Measurements from ENCODE around the gene LDHA. TPM values are rescaled to one million over a fixed set of nuclear protein-coding genes. Genes with fewer than 3 reads are reported as not detected.

Gene LDHA
- total and polyA plus RNA-seq, 2 of the 8 experiments (the other 6 are each of a cell fraction or from before 2014, with no cell fraction given) = 443 to 486 TPM

DNA sequence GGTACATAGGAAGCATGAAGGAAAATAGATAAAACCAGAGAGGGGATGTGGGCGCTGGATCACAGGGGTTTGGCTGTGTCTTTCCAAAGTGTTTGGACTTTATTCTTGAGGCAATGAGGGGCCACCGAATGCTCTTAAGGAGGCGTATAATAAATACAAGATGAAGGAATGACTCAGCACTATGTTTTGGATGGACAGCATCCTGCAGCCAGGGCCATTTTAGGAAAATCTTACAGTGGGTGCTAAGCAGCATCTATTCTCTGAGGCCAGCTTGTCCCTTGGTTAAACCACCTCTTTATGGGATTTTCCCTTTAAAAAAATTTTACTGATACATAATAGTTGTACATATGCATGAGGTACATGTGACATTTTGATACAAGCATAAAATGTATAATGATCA is 4.3 kb upstream of the LDHA start:
- no peak overlapping the region for H2BK15ac ChIP-seq (ENCODE audit: low read length)
- no peak overlapping the region for H3K27ac ChIP-seq (ENCODE audit: low read depth, low read length)
- H3K4me1 ChIP-seq (replicated peaks in 1 of 4; ENCODE audit: control insufficient read depth in 3 of 4, insufficient read depth in 4 of 4, low read length in 3 of 4) = peaks cover 3 to 4% (median 3%) of the 10 kb centered on the region in 4 experiments; a peak in 5 of 7 replicates
- H4K8ac ChIP-seq (ENCODE audit: extremely low read depth, insufficient read depth, low read length) = no peak overlapping the region
- no peaks in the 10 kb centered on the region for H3K9me3 ChIP-seq (ENCODE audit: insufficient read depth in 2 of 2, low read depth in 1 of 2, low read length in 1 of 2)
- H3K79me2 ChIP-seq (ENCODE audit: control insufficient read depth in 1 of 2, insufficient read depth in 2 of 2, low read length in 2 of 2) = peaks cover 0 to 12% of the 10 kb centered on the region in 2 experiments; a peak in 2 of 4 replicates
- no peak overlapping the region for H2BK20ac ChIP-seq (ENCODE audit: low read length)
- H3K9ac ChIP-seq (replicated peaks in 1 of 4; ENCODE audit: extremely low read depth in 1 of 4, low read depth in 3 of 4, low read length in 3 of 4) = no peak overlapping the region
- H3K27me3 ChIP-seq (replicated peaks in 1 of 4; ENCODE audit: control insufficient read depth in 3 of 4, extremely low read depth in 1 of 4, insufficient read depth in 3 of 4, low read length in 3 of 4) = peaks cover 0 to 4% (median 0%) of the 10 kb centered on the region in 4 experiments; a peak in 2 of 7 replicates
- H3K18ac ChIP-seq (ENCODE audit: extremely low read depth, low read length) = no peak overlapping the region
- DNase-seq (ENCODE audit: low read depth in 1 of 2, low spot score in 2 of 2) (no peak), FAIRE-seq (no peak)
- H4K91ac ChIP-seq (replicated peaks; ENCODE audit: insufficient read length, low read length) = no peak overlapping the region
- H4K5ac ChIP-seq (ENCODE audit: insufficient read length, low read depth, low read length) = no peak overlapping the region
- no peak overlapping the region for H3K4ac ChIP-seq (replicated peaks; ENCODE audit: insufficient read length, low read depth, low read length)
- H4K20me1 ChIP-seq (replicated peaks in 1 of 2; ENCODE audit: control insufficient read depth in 1 of 2, insufficient read depth in 2 of 2, low read length in 2 of 2) = no peaks in the 10 kb centered on the region
- H3K23me2 ChIP-seq (ENCODE audit: low read depth, low read length) = peaks cover under 1% of the 10 kb centered on the region
- H3K36me3 ChIP-seq (ENCODE audit: control insufficient read depth in 2 of 4, insufficient read depth in 4 of 4, low read length in 3 of 4) = no peaks in the 10 kb centered on the region
- H2AK5ac ChIP-seq (ENCODE audit: low read depth, low read length) = no peak overlapping the region
- H3K79me1 ChIP-seq (ENCODE audit: low read depth, low read length) = no peaks in the 10 kb centered on the region; the same call in 1 of the 2 replicates
- no peak overlapping the region for H2BK120ac ChIP-seq (replicated peaks; ENCODE audit: low read depth, low read length)
- no peak overlapping the region for H3K4me3 ChIP-seq (ENCODE audit: extremely low read depth in 1 of 4, insufficient read depth in 2 of 4, low read depth in 3 of 4, low read length in 4 of 4)
- no peak overlapping the region for H3K56ac ChIP-seq (replicated peaks; ENCODE audit: insufficient read length, low read depth, low read length)
- no peak overlapping the region; the same call in 1 of the 2 replicates for H2BK5ac ChIP-seq (ENCODE audit: low read depth, low read length)
- no peak overlapping the region for H2AFZ ChIP-seq (ENCODE audit: low read length)
- POLR2A ChIA-PET (ENCODE audit: partially characterized antibody) = no interaction called here
- CTCF ChIA-PET (ENCODE audit: partially characterized antibody) = interaction anchor here (1.3 kb wide), 1 partner anchor 20 kb away, joined by 4 read pairs; no protein-coding TSS in a partner anchor
- H3K14ac ChIP-seq (ENCODE audit: insufficient read length) = no peak overlapping the region
- H2BK12ac ChIP-seq (ENCODE audit: low read depth, low read length) = no peak overlapping the region
- H3K4me2 ChIP-seq (ENCODE audit: insufficient read depth in 1 of 2, low read depth in 2 of 2, low read length in 2 of 2) = no peak overlapping the region
- no peak overlapping the region for H3K23ac ChIP-seq (ENCODE audit: insufficient read length)
- WGBS, 2 experiments (ENCODE audit: extremely low coverage in 1 of 2, insufficient coverage in 1 of 2, insufficient read length in 1 of 2, insufficient replicate concordance in 2 of 2, low coverage in 1 of 2, low lambda C conversion rate in 2 of 2, missing lambda C conversion rate in 1 of 2) = 86% methylated on average over 3 of the region's 3 CpGs; no CpG with 5 or more reads in 1 of the 2 experiments
- no peak for TF ChIP-seq HDAC6 (IDR thresholded peaks at IDR 0.05; ENCODE audit: low read depth, low read length)
- TF ChIP-seq BACH1 (IDR thresholded peaks at IDR 0.05; ENCODE audit: low read length) = no peak
- no peak for TF ChIP-seq RFX5 (IDR thresholded peaks at IDR 0.05; ENCODE audit: borderline replicate concordance, low read depth, low read length)
- TF ChIP-seq CTBP2 (IDR thresholded peaks at IDR 0.05; ENCODE audit: borderline replicate concordance, insufficient read depth, insufficient read length, low read length) = no peak
- TF ChIP-seq SP4 (IDR thresholded peaks at IDR 0.05; ENCODE audit: low read length) = no peak
- TF ChIP-seq GTF2F1 (IDR thresholded peaks at IDR 0.05; ENCODE audit: borderline replicate concordance, low read depth, low read length) = no peak
- no peak for TF ChIP-seq EGR1 (IDR thresholded peaks at IDR 0.05; ENCODE audit: borderline replicate concordance, low read depth, low read length)
- TF ChIP-seq, protein P1, sequence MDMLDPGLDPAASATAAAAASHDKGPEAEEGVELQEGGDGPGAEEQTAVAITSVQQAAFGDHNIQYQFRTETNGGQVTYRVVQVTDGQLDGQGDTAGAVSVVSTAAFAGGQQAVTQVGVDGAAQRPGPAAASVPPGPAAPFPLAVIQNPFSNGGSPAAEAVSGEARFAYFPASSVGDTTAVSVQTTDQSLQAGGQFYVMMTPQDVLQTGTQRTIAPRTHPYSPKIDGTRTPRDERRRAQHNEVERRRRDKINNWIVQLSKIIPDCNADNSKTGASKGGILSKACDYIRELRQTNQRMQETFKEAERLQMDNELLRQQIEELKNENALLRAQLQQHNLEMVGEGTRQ (IDR thresholded peaks at IDR 0.05; ENCODE audit: low read length) = no peak
- no peak for TF ChIP-seq YY1 (IDR thresholded peaks at IDR 0.05; ENCODE audit: low read depth, low read length)
- TF ChIP-seq HDAC2 (IDR thresholded peaks at IDR 0.05; ENCODE audit: borderline replicate concordance in 1 of 2, low read depth in 2 of 2, low read length in 2 of 2) = no peak
- no peak for TF ChIP-seq PHF8 (conservative IDR thresholded peaks at IDR 0.05; ENCODE audit: low read depth, low read length)
- TF ChIP-seq, protein P2, sequence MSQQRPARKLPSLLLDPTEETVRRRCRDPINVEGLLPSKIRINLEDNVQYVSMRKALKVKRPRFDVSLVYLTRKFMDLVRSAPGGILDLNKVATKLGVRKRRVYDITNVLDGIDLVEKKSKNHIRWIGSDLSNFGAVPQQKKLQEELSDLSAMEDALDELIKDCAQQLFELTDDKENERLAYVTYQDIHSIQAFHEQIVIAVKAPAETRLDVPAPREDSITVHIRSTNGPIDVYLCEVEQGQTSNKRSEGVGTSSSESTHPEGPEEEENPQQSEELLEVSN (IDR thresholded peaks at IDR 0.05) = no peak
